HCT116 (cell line): ENCODE results near the gene ADGRV1.

ENCODE experiments used
- ATF3 ChIP-seq: IDR thresholded peaks from 2 replicates; pipeline ENCODE4 v1.6.1; 2012
- CTCF ChIP-seq, 3 experiments: fragments of 200-600 bp in 1 of 3; sonication (generic) in 1 of 3; IDR thresholded peaks in 2 of 3; conservative IDR thresholded peaks in 1 of 3; 2 replicates each; pipeline ENCODE4 v1.5.1; 2012 to 2017; ENCODE audit warnings: low read depth in 2 of 3, low read length in 2 of 3, antibody characterized with exemption in 1 of 3, borderline replicate concordance in 1 of 3, control low read depth in 1 of 3, mild to moderate bottlenecking in 1 of 3, mixed read lengths in 1 of 3, mixed run types in 1 of 3, moderate library complexity in 1 of 3; ENCODE audit not compliant: insufficient read depth in 1 of 3
- EZH2 ChIP-seq: fragments of 200-600 bp; sonication (generic); IDR thresholded peaks from 2 replicates; pipeline ENCODE4 v1.6.1; 2017; ENCODE audit warnings: antibody characterized with exemption, mixed run types
- JUND ChIP-seq: IDR thresholded peaks from 2 replicates; pipeline ENCODE4 v1.6.1; 2012
- MAX ChIP-seq: IDR thresholded peaks from 2 replicates; pipeline ENCODE4 v1.6.1; 2012
- POLR2A ChIP-seq: IDR thresholded peaks from 2 replicates; pipeline ENCODE4 v1.7.0; 2011; ENCODE audit warnings: borderline replicate concordance; ENCODE audit not compliant: insufficient read depth, insufficient read length; ENCODE audit errors: extremely low read depth
- POLR2AphosphoS5 ChIP-seq: IDR thresholded peaks from 2 replicates; pipeline ENCODE4 v1.6.1; 2011; ENCODE audit warnings: mild to moderate bottlenecking, low read depth, low read length, moderate library complexity
- RAD21 ChIP-seq: IDR thresholded peaks from 2 replicates; pipeline ENCODE4 v1.6.1; 2012; ENCODE audit warnings: low read depth, mild to moderate bottlenecking
- REST ChIP-seq: IDR thresholded peaks from 2 replicates; pipeline ENCODE4 v1.6.1; 2012; ENCODE audit warnings: low read depth
- TCF7L2 ChIP-seq: IDR thresholded peaks from 2 replicates; pipeline ENCODE4 v1.7.0; 2011; ENCODE audit warnings: borderline replicate concordance, inconsistent platforms; ENCODE audit not compliant: insufficient read depth, insufficient read length; ENCODE audit errors: extremely low read depth
- YY1 ChIP-seq: IDR thresholded peaks from 2 replicates; pipeline ENCODE4 v1.6.1; 2011; ENCODE audit warnings: low read length, low read depth, moderate library complexity, mild to moderate bottlenecking; ENCODE audit not compliant: insufficient replicate concordance; ENCODE audit errors: extremely low read depth
- ZFX ChIP-seq: fragments of 450-650 bp; IDR thresholded peaks from 2 replicates; pipeline ENCODE4 v1.6.1; 2017

- TF ChIP-seq MAX (no peak), POLR2AphosphoS5 (no peak), CTCF (IDR thresholded peaks at IDR 0.05 in 2 of 3, conservative IDR thresholded peaks at IDR 0.05 in 1 of 3; ENCODE audit: borderline replicate concordance in 1 of 3, insufficient read depth in 1 of 3, low read depth in 2 of 3, low read length in 2 of 3) (no peak), YY1 (no peak), RAD21 (no peak), EZH2 (no peak), JUND (no peak), POLR2A (no peak), REST (no peak), TCF7L2 (no peak), ZFX (no peak), ATF3 (no peak)
Observed at GRCh38 chr5:91119217-91119616, 560.6 kb downstream of the ADGRV1 start.
